HepG2 (cell line): ENCODE data around the gene SRC. TPM values are rescaled to one million over a fixed set of nuclear protein-coding genes. Genes with fewer than 3 reads are reported as not detected.

Experiments
- CC2D1A ChIP-seq: sonication (generic); formaldehyde crosslinking; IDR thresholded peaks from 2 replicates; pipeline ENCODE4 v1.8.1; 2023; ENCODE audit warnings: mild to moderate bottlenecking, missing genetic modification reagents
- EED ChIP-seq: sonication (generic); formaldehyde crosslinking; IDR thresholded peaks from 2 replicates; pipeline ENCODE4 v1.5.0; 2020; ENCODE audit warnings: mild to moderate bottlenecking, missing genetic modification reagents
- HHEX ChIP-seq: IDR thresholded peaks from 2 replicates; pipeline ENCODE4 v1.6.1; 2016; ENCODE audit warnings: control low read depth
- KDM5A ChIP-seq: fragments of 200-600 bp; sonication (generic); IDR thresholded peaks from 2 replicates; pipeline ENCODE4 v1.7.0; 2018; ENCODE audit warnings: antibody characterized with exemption, mild to moderate bottlenecking, low read length, borderline replicate concordance
- MATR3 ChIP-seq: sonication (generic); formaldehyde crosslinking; IDR thresholded peaks from 2 replicates; pipeline ENCODE4 v1.4.0; 2020; ENCODE audit warnings: missing genetic modification reagents
- MLLT10 ChIP-seq: sonication (generic); formaldehyde crosslinking; IDR thresholded peaks from 2 replicates; pipeline ENCODE4 v1.4.0; 2020; ENCODE audit warnings: missing genetic modification reagents
- MTF2 ChIP-seq: sonication (generic); formaldehyde crosslinking; IDR thresholded peaks from 2 replicates; pipeline ENCODE4 v1.5.0; 2020; ENCODE audit warnings: missing genetic modification reagents, borderline replicate concordance
- NCOA1 ChIP-seq: sonication (generic); formaldehyde crosslinking; IDR thresholded peaks from 2 replicates; pipeline ENCODE4 v1.9.0; 2021; ENCODE audit warnings: missing genetic modification reagents
- NFRKB ChIP-seq: fragments of 450-650 bp; IDR thresholded peaks from 2 replicates; pipeline ENCODE4 v1.6.1; 2017
- NKX3-1 ChIP-seq: sonication (generic); formaldehyde crosslinking; IDR thresholded peaks from 2 replicates; pipeline ENCODE4 v1.5.0; 2020; ENCODE audit warnings: missing genetic modification reagents
- PHF20 ChIP-seq: sonication (generic); formaldehyde crosslinking; IDR thresholded peaks from 2 replicates; pipeline ENCODE4 v1.5.0; 2020; ENCODE audit warnings: mild to moderate bottlenecking, missing genetic modification reagents
- REST ChIP-seq, 2 experiments: IDR thresholded peaks; 2 replicates each; pipeline ENCODE4 v1.6.1; 2011 to 2012; ENCODE audit warnings: low read length in 2 of 2, borderline replicate concordance in 1 of 2, low read depth in 1 of 2, mild to moderate bottlenecking in 1 of 2, moderate library complexity in 1 of 2
- ZBTB4 ChIP-seq: sonication (generic); formaldehyde crosslinking; IDR thresholded peaks from 2 replicates; pipeline ENCODE4 v1.4.0; 2020; ENCODE audit warnings: missing genetic modification reagents, mild to moderate bottlenecking, borderline replicate concordance
- ZNF136 ChIP-seq: sonication (generic); formaldehyde crosslinking; IDR thresholded peaks from 2 replicates; pipeline ENCODE4 v1.8.1; 2022; ENCODE audit warnings: low read depth, mild to moderate bottlenecking, moderate library complexity, missing genetic modification reagents
- ZNF205 ChIP-seq: IDR thresholded peaks from 2 replicates; pipeline ENCODE4 v1.6.1; 2018; ENCODE audit warnings: missing biosample characterization, missing genetic modification reagents
- ZNF230 ChIP-seq: sonication (generic); formaldehyde crosslinking; IDR thresholded peaks from 2 replicates; pipeline ENCODE4 v1.4.0; 2020; ENCODE audit warnings: mild to moderate bottlenecking, missing genetic modification reagents
- ZNF3 ChIP-seq: IDR thresholded peaks from 2 replicates; pipeline ENCODE4 v1.7.0; 2017; ENCODE audit warnings: inconsistent platforms
- ZNF563 ChIP-seq: sonication (generic); formaldehyde crosslinking; IDR thresholded peaks from 2 replicates; pipeline ENCODE4 v1.8.0; 2022; ENCODE audit warnings: mild to moderate bottlenecking, moderate library complexity, missing genetic modification reagents
- ZNF567 ChIP-seq: sonication (generic); formaldehyde crosslinking; IDR thresholded peaks from 2 replicates; pipeline ENCODE4 v1.8.1; 2023; ENCODE audit warnings: mild to moderate bottlenecking, missing genetic modification reagents, borderline replicate concordance
- ZNF598 ChIP-seq: sonication (generic); formaldehyde crosslinking; IDR thresholded peaks from 2 replicates; pipeline ENCODE4 v1.5.1; 2020; ENCODE audit warnings: mild to moderate bottlenecking, missing genetic modification reagents, borderline replicate concordance
- ZNF672 ChIP-seq: sonication (generic); formaldehyde crosslinking; IDR thresholded peaks from 2 replicates; pipeline ENCODE4 v1.8.1; 2022; ENCODE audit warnings: missing genetic modification reagents
- ZNF775 ChIP-seq: sonication (generic); formaldehyde crosslinking; IDR thresholded peaks from 2 replicates; pipeline ENCODE4 v1.4.0; 2020; ENCODE audit warnings: missing genetic modification reagents, mild to moderate bottlenecking, moderate library complexity, borderline replicate concordance
- polyA plus RNA-seq, 8 experiments: library from polyadenylated mRNA; depleted of rRNA in 3 of 8; stranded (reverse) in 7 of 8; unstranded in 1 of 8; fragments of >200 nt; fragmentation: Illumina TruSeq in 4 of 8; extraction: Trizol in 4 of 8; gene quantifications; 2 replicates each; pipeline versions ENCODE4 v1.2.1 to v1.2.3, GENCODE V29; 2011 to 2016; ENCODE audit warnings: low read depth in 4 of 8, missing spikeins in 1 of 8, mixed read lengths in 1 of 8; ENCODE audit not compliant: insufficient read depth in 1 of 8
- total RNA-seq, 5 experiments: library from RNA; depleted of rRNA; stranded (reverse); fragments of >200 nt; fragmentation: Illumina TruSeq; extraction: Trizol; gene quantifications; 2 replicates each; pipeline ENCODE4 v1.2.3, GENCODE V29; 2016; ENCODE audit warnings: low read depth in 1 of 5
- TF ChIP-seq, protein P1 (sequence below): sonication (generic); formaldehyde crosslinking; IDR thresholded peaks from 2 replicates; pipeline ENCODE4 v1.4.0; 2020; ENCODE audit warnings: missing genetic modification reagents
- TF ChIP-seq, protein P2 (sequence below): sonication (generic); formaldehyde crosslinking; IDR thresholded peaks from 2 replicates; pipeline ENCODE4 v1.8.1; 2023; ENCODE audit warnings: mild to moderate bottlenecking, missing genetic modification reagents

Gene SRC
- total and polyA plus RNA-seq, 2 of the 13 experiments (the other 11 are each of a cell fraction or from before 2014, with no cell fraction given) = 54.7 to 192 TPM

DNA sequence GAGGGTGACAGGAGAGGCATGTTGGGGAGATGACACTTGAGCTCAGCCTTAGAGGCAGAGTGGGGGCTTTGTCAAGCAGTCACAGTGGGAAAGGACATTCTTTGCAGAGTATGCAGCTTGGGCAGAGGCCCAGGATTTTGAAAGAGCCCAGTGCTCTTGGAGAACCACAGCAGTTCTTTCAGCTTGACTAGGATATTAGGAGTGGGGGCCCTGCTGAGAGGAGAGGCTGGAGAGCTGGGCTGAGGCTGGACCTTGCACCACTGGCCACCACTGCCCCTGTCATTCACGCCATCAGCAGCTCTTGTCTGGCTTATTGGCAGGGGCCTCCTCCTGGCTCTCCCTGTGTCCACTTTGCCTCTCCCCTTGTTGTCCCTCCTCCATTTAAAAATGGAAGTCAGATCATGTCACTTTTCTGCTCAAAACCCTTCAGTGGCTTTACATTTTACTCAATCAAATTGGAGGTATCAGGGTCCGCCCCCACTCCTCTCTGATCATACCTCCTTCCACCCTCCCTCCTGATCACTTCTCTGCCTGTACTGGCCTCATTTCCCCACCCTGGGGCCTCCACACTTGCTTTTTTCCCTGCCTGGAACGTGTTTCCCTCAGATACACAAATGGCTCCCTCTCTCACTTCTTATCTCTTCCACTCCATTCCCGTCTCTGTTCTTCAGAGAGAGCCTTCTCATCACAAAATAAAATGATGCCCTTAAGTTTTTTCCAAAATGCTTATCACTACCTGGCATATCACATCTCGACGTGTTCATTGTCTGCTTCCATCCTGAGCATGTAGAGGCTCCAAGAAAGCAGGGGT is 46.0 kb upstream of the SRC start (continued):
- TF ChIP-seq ZBTB4 (CRISPR knock-in tag) = peak; percentile 57; the same call in 1 of the 2 replicates
- TF ChIP-seq, protein P1, sequence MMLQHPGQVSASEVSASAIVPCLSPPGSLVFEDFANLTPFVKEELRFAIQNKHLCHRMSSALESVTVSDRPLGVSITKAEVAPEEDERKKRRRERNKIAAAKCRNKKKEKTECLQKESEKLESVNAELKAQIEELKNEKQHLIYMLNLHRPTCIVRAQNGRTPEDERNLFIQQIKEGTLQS (CRISPR knock-in tag) = no peak
- TF ChIP-seq MATR3 = no peak
- no peak for TF ChIP-seq NFRKB
- 0 out of 2 replicates have a peak, but pooled peaks have one; percentile 31 for TF ChIP-seq PHF20
- TF ChIP-seq EED (CRISPR knock-in tag) = no peak
- TF ChIP-seq ZNF3 (CRISPR knock-in tag) = no peak
- TF ChIP-seq REST (IDR thresholded peaks at IDR 0.05; ENCODE audit: borderline replicate concordance in 1 of 2, low read depth in 1 of 2, low read length in 2 of 2) = no peak
- TF ChIP-seq MTF2 (CRISPR knock-in tag) = no peak
- TF ChIP-seq MLLT10 (CRISPR knock-in tag) = no peak
- TF ChIP-seq ZNF598 (CRISPR knock-in tag) = 0 out of 2 replicates have a peak, but pooled peaks have one; percentile 46
- TF ChIP-seq ZNF563 (CRISPR knock-in tag) = no peak
- TF ChIP-seq ZNF672 (CRISPR knock-in tag) = no peak
- no peak for TF ChIP-seq ZNF230 (CRISPR knock-in tag)
- no peak; the same call in 1 of the 2 replicates for TF ChIP-seq HHEX (CRISPR knock-in tag)
- TF ChIP-seq ZNF567 (CRISPR knock-in tag) = no peak
- TF ChIP-seq, protein P2, sequence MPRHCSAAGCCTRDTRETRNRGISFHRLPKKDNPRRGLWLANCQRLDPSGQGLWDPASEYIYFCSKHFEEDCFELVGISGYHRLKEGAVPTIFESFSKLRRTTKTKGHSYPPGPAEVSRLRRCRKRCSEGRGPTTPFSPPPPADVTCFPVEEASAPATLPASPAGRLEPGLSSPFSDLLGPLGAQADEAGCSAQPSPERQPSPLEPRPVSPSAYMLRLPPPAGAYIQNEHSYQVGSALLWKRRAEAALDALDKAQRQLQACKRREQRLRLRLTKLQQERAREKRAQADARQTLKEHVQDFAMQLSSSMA (CRISPR knock-in tag) = peak; percentile 59
- no peak for TF ChIP-seq ZNF775 (CRISPR knock-in tag)
- peak; percentile 98 for TF ChIP-seq ZNF205 (CRISPR knock-in tag)
- no peak for TF ChIP-seq KDM5A
- TF ChIP-seq NKX3-1 = no peak
- TF ChIP-seq NCOA1 (CRISPR knock-in tag) = no peak
- TF ChIP-seq CC2D1A (CRISPR knock-in tag) = no peak
- TF ChIP-seq ZNF136 (CRISPR knock-in tag) = no peak
